NOMO-1 treated with dmso at 0.1 percent for 144 hours (cell line): ENCODE results near the gene SLC17A7.
A peak's percentile ranks its signal among the peaks of the same experiment; 100 is the strongest.
"Not testable (repeated sequence)": the region's sequence is repeated elsewhere in the genome, so short reads cannot be mapped to it uniquely, and the experiment has no call there.

ENCODE experiments used
- DNase-seq: peaks from one replicate; lab custom pipeline; 2025; ENCODE audit not compliant: unreplicated experiment; lab: John Stamatoyannopoulos, UW

The SLC17A7 gene

DNA sequence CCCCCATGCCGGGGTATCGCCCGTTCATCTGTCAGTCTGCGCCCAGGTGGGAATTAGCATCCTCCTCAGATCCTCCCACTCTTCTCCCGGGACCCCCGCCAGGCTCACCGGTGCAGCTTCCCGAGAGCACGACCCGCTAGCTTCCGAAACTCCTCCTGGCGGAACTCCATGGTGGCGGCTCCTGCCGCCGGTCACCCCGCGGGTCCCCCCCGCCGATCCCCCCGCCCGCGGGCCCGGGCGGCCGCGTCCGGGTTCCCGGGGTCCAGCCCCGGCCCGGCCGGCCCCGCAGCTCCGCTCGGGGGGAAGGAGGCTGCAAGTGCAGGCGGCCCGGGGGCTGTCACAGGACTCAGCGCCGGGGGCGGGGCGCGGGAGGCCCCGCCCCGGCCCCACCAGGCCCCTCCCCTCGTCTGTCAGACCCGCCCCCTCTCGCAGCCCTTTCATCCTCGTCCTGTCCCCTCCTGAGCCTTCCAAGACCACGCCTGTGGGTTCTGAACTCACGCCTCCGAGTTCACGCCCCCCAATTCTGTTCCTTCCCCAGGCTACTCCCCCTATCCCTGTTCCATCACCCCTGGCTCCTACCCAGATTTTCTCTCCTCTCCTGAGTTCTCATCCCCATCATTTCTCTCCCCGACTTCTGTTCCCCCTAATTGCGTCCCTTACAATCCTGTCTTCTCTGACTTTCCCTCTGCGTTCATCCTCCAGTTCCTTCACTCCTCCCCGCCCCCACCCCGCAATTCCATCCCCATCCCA, at the start of gene SLC17A7:
TSS of gene SLC17A7 (minus strand) at position 318 of the 750 bp plus-strand sequence. CDS start at position 170, 148 bp downstream.
- DNase-seq: no peak

GRCh38 chr19:49490287-49491029, 49.1 kb upstream of the SLC17A7 start:
- no peak for DNase-seq

- DNase-seq: no peak
These were observed 48.4 kb upstream of the SLC17A7 start for GRCh38 chr19:49489601-49490167.

- DNase-seq: no peak
These were observed 47.7 kb upstream of the SLC17A7 start for GRCh38 chr19:49488863-49489537.

DNA sequence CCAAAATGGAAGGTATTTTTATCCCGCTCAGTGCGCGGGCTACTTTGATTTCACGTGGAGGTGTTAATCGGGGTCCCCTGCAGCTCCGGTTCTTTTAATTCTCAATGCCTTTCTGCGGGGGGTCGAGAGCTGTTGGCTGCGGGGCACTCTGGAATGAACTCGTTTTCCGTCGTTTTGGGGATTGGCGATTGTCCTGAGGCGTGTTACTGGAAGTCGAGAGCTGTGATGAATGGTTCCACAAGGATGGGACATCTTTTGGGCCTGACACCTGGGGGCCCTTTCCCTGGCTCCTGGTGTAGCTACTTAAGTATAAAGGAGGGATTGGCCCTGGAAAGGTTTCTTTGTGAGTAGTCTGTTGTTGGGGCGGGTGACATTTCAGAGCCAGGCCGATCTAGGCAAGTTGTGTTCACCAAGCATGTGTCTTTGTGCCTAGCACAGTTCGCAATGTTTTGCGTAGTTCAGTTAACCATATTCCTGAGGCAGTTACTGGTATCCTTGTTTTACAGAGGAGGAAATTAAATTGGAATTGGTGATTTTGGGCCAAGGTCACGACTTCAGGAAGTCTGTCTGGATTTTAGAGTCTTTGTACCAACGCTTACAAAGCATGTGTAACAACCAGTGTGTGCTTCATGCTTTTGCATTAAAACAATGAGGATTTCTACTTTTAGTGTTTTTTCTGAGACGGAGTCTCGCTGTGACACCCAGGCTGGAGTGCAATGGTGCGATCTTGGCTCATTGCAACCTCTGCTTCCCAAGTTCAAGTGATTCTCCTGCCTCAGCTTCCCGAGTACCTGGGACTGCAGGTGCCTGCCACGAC, 46.9 kb upstream of the SLC17A7 start:
- no peak for DNase-seq

GRCh38 chr19:49487277-49488045, 46.1 kb upstream of the SLC17A7 start, which contains the start of gene RPL13A:
Gene RPL13A (plus strand): TSS chr19:49487608. CDS start chr19:49487630, 22 bp downstream.
- peak; percentile 98 for DNase-seq

DNA sequence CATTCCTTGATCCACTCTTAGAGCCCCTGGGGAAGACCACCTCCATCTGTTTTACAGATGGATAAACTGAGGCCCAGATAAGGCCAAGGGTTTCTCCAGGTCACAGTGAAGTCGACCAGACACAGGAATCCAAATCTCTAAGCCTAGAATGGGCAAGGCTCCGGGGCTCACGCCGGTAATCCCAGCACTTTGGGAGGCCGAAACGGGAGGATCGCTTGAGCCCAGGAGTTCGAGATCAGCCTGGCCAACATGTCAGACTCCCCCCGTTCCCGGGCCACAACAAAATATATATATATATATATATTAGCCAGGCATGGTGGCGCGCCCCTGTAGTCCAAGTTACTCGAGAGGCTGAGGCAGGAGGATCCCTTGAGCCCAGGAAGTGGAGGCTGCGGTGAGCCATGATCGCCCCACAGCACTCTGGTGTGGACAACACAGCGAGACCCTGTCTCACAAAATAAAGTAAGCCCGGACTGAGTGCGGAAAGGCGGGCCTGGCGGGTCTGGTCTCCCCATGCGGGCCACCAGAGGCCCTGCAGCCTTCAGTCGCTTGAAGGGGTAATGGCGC, 45.5 kb upstream of the SLC17A7 start:
- DNase-seq: no peak

DNA sequence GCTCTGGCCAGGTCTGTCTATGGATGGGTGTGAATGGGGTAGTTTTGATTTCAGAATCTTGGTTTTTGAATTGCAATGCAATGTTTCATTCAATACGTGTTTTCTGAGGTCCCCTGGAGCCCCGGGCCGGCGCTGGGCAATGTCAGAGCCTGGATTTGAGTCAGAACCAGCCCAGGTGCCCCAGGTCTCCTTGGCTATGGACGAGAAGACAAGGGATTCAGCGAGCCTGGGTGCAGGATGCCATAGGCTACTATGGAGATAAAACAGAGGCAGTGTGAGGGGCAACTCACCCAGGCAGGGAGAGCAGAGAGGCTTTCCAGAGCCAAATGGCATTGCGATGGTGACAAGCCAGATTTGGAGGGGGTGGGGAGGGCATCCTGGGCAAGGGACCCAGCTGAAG, 44.9 kb upstream of the SLC17A7 start:
- DNase-seq: no peak

GRCh38 chr19:49481020-49481683, 39.8 kb upstream of the SLC17A7 start:
- no peak for DNase-seq

DNA sequence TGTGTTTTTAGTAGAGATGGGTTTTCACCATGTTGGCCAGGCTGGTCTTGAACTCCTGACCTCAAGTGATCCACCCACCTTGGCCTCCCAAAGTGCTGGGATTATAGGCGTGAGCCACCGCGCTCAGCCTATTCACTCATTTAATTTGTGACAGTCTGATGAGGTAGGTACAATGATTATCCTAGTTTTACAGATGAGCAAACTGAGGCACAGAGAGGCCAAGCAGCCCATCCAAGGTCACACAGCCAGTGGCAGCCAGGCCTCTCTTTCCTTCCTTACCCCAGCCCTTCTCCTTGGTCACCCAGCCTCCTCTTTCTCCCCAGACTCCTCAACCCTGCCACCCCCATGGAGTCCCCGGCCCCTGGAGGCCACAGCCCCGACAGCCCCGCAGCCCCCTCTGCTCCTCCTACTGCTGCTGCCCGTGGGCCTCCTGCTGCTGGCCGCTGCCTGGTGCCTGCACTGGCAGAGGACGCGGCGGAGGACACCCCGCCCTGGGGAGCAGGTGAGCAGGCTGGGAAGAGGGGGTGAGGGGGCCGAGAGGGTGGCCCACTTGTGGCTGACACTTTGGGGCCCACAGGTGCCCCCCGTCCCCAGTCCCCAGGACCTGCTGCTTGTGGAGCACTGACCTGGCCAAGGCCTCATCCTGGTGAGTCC, 38.8 kb upstream of the SLC17A7 start:
- DNase-seq: no peak

GRCh38 chr19:49475995-49476880, 34.9 kb upstream of the SLC17A7 start:
- no peak for DNase-seq

DNA sequence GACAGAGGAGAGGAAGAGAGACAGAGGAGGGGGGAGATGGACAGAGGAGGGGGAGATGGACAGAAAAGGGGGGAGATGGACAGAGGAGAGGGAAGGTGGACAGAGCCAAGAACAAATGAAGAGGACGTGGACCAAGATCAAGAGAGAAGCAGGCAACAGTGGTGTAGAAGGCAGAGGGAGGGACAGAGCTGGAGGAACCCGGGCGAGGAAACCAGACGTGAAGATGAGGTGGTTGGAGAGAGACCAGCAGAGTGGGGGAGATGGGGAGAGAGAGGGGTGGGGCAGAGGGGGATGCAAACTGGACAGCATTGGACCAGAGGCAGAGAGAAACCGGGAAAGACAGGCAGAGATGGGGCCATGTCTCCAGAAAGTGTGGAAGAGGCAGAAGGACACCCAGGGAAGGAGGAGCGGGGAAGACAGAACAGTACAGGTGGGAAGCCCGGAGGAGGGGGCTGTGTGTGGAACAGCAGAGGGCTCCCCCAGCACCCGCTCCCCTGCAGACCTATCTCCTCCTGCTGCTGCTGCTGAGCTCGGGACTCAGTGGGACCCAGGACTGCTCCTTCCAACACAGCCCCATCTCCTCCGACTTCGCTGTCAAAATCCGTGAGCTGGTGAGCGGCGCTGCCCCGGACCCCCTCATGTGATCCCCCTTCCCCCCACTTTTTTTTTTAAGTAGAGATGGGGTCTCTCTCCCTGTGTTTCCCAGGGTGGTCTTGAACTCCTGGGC, 34.0 kb upstream of the SLC17A7 start:
- DNase-seq: no peak

DNA sequence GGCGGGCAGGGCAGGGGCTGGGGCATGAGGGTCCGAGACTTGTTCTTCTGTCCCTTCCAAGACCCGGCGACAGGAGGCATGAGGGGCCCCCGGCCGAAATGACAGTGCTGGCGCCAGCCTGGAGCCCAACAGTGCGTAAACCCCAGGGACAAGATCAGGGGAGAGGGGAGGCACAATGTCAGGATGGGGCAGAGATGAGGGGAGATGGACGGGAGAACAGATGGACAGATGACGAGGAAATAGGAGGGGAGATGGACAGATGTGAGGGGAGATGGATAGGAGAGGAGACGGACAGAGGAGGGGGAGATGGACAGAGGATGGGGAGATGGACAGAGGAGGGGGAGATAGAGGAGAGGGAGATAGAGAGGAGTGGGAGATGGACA, 33.2 kb upstream of the SLC17A7 start:
- DNase-seq: no peak

- peak; percentile 82 for DNase-seq
These were observed 32.7 kb upstream of the SLC17A7 start, which contains the start of gene FLT3LG for GRCh38 chr19:49473868-49474541. Gene FLT3LG (plus strand): TSS chr19:49474215. CDS start chr19:49474640, 425 bp downstream.

GRCh38 chr19:49473501-49473867, 32.2 kb upstream of the SLC17A7 start:
- DNase-seq: not testable (repeated sequence)

DNA sequence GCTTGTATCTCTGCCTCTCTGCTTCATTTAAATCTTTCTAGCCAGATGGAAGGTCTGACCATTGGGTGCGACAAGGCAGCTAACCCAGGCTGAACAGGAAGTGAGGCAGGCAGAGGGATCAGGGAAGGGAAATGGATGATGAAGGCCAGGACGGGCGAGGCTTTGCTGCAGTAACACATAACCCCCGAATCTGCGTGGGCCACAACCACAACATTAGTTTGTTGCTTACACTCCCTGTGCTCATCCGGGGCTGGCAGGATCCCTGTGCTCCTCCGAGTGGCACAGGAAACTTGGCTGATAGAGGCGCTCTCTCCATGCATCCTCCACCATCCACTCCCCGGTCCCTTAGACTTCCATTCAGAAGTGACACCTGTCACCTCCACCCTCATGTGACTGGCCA, 31.6 kb upstream of the SLC17A7 start:
- no peak for DNase-seq
